Measurements from ENCODE around the gene KRTAP6-1.

DNA sequence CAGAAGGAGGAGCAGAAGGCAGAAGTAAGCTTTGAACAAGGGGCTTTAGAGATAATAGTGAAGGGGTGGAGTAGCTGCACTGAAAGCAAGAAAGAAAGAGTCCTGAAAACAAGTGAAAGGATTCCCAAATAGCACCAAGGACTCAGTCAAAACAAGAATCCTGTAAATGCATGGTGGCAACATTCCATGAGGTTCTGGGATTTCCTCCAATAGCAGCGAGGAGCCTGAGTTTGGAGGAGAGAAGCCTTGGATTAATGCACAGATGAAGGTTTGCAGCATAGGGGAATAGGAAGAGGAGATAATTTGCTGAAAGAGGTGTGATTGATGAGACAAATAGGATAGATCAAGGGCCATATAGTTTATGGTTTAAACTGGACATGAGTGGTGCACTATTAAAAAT is 34.4 kb downstream of the KRTAP6-1 start:
- TF ChIP-seq, protein P1, sequence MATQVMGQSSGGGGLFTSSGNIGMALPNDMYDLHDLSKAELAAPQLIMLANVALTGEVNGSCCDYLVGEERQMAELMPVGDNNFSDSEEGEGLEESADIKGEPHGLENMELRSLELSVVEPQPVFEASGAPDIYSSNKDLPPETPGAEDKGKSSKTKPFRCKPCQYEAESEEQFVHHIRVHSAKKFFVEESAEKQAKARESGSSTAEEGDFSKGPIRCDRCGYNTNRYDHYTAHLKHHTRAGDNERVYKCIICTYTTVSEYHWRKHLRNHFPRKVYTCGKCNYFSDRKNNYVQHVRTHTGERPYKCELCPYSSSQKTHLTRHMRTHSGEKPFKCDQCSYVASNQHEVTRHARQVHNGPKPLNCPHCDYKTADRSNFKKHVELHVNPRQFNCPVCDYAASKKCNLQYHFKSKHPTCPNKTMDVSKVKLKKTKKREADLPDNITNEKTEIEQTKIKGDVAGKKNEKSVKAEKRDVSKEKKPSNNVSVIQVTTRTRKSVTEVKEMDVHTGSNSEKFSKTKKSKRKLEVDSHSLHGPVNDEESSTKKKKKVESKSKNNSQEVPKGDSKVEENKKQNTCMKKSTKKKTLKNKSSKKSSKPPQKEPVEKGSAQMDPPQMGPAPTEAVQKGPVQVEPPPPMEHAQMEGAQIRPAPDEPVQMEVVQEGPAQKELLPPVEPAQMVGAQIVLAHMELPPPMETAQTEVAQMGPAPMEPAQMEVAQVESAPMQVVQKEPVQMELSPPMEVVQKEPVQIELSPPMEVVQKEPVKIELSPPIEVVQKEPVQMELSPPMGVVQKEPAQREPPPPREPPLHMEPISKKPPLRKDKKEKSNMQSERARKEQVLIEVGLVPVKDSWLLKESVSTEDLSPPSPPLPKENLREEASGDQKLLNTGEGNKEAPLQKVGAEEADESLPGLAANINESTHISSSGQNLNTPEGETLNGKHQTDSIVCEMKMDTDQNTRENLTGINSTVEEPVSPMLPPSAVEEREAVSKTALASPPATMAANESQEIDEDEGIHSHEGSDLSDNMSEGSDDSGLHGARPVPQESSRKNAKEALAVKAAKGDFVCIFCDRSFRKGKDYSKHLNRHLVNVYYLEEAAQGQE (IDR thresholded peaks at IDR 0.05; ENCODE audit: low read depth), result no peak
- no peak for TF ChIP-seq CREB1 (IDR thresholded peaks at IDR 0.05; ENCODE audit: low read depth)
- no peak for TF ChIP-seq ZBTB7A (IDR thresholded peaks at IDR 0.05; ENCODE audit: low read depth)
- TF ChIP-seq YY1 (IDR thresholded peaks at IDR 0.05; ENCODE audit: low read depth), result no peak
- no peak for TF ChIP-seq CEBPB (IDR thresholded peaks at IDR 0.05)
- no peak for TF ChIP-seq NFIC (IDR thresholded peaks at IDR 0.05)
- no peak for TF ChIP-seq TAF1 (IDR thresholded peaks at IDR 0.05; ENCODE audit: low read depth)
- no peak for TF ChIP-seq FOXM1 (IDR thresholded peaks at IDR 0.05; ENCODE audit: borderline replicate concordance, low read depth)
- no peak for TF ChIP-seq EP300 (IDR thresholded peaks at IDR 0.05; ENCODE audit: borderline replicate concordance)
- TF ChIP-seq EGR1 (IDR thresholded peaks at IDR 0.05), result no peak
- TF ChIP-seq, protein P2, sequence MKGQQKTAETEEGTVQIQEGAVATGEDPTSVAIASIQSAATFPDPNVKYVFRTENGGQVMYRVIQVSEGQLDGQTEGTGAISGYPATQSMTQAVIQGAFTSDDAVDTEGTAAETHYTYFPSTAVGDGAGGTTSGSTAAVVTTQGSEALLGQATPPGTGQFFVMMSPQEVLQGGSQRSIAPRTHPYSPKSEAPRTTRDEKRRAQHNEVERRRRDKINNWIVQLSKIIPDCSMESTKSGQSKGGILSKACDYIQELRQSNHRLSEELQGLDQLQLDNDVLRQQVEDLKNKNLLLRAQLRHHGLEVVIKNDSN (IDR thresholded peaks at IDR 0.05), result no peak
- no peak for TF ChIP-seq TEAD4 (IDR thresholded peaks at IDR 0.05)
- TF ChIP-seq, protein P3, sequence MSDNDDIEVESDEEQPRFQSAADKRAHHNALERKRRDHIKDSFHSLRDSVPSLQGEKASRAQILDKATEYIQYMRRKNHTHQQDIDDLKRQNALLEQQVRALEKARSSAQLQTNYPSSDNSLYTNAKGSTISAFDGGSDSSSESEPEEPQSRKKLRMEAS (IDR thresholded peaks at IDR 0.05), result no peak
- TF ChIP-seq RAD21 (IDR thresholded peaks at IDR 0.05; ENCODE audit: low read depth), result no peak
